Measurements from ENCODE around the gene PAOX.
"Not testable (repeated sequence)": the region's sequence is repeated elsewhere in the genome, so short reads cannot be mapped to it uniquely, and the experiment has no call there.

Gene PAOX

GRCh38 chr10:133403359-133403758 lies 24.3 kb downstream of the PAOX start:
- H3K4me3 ChIP-seq (ENCODE audit: low read depth, low read length), result no peak overlapping the region
- no peak for TF ChIP-seq CTCF (IDR thresholded peaks at IDR 0.05; ENCODE audit: borderline replicate concordance, insufficient read depth, low read depth, low read length)

- TF ChIP-seq CTCF (IDR thresholded peaks at IDR 0.05; ENCODE audit: borderline replicate concordance, insufficient read depth, low read depth, low read length), result no peak
- no peak overlapping the region for H3K4me3 ChIP-seq (ENCODE audit: low read depth, low read length)
These were observed 24.7 kb downstream of the PAOX start for GRCh38 chr10:133403784-133404183.

- no peak for TF ChIP-seq CTCF (IDR thresholded peaks at IDR 0.05; ENCODE audit: borderline replicate concordance, insufficient read depth, low read depth, low read length)
- no peak overlapping the region for H3K4me3 ChIP-seq (ENCODE audit: low read depth, low read length)
These were observed 26.2 kb downstream of the PAOX start for GRCh38 chr10:133405272-133405671.

- no peak overlapping the region for H3K4me3 ChIP-seq (ENCODE audit: low read depth, low read length)
- no peak for TF ChIP-seq CTCF (IDR thresholded peaks at IDR 0.05; ENCODE audit: borderline replicate concordance, insufficient read depth, low read depth, low read length)
These were observed 26.9 kb downstream of the PAOX start for GRCh38 chr10:133405844-133406527.

GRCh38 chr10:133411523-133412380 lies 32.7 kb downstream of the PAOX start:
- H3K4me3 ChIP-seq (ENCODE audit: low read depth, low read length), result no peak overlapping the region
- TF ChIP-seq CTCF (IDR thresholded peaks at IDR 0.05; ENCODE audit: borderline replicate concordance, insufficient read depth, low read depth, low read length), result no peak

- H3K4me3 ChIP-seq (ENCODE audit: low read depth, low read length), result no peak overlapping the region
- no peak for TF ChIP-seq CTCF (IDR thresholded peaks at IDR 0.05; ENCODE audit: borderline replicate concordance, insufficient read depth, low read depth, low read length)
These were observed 33.3 kb downstream of the PAOX start for GRCh38 chr10:133412381-133412711.

GRCh38 chr10:133414401-133414800 lies 35.3 kb downstream of the PAOX start:
- H3K4me3 ChIP-seq (ENCODE audit: low read depth, low read length), result not testable (repeated sequence)

Data from GM12875 (cell line).